GM23248 (cell line): ENCODE results near the gene TXNIP. TPM values are rescaled to one million over a fixed set of nuclear protein-coding genes. Genes with fewer than 3 reads are reported as not detected.

ENCODE experiments used
- DNase-seq: peaks from one replicate; pipeline ENCODE4 v3.0.0-alpha.2; 2015
- H2AFZ ChIP-seq: fragments of 200-600 bp; sonication (generic); 2 replicates; pipeline ENCODE4 v1.6.1; 2016; ENCODE audit warnings: antibody characterized with exemption
- H3F3A ChIP-seq: fragments of 200-600 bp; sonication (generic); 2 replicates; pipeline ENCODE4 v1.6.1; 2016; ENCODE audit warnings: mild to moderate bottlenecking, antibody characterized with exemption, mixed run types; ENCODE audit not compliant: insufficient read depth
- H3K27ac ChIP-seq: fragments of 200-600 bp; sonication (generic); 2 replicates; pipeline ENCODE4 v1.5.1; 2016; ENCODE audit warnings: mild to moderate bottlenecking
- H3K27me3 ChIP-seq: fragments of 200-600 bp; sonication (generic); replicated peaks from 2 replicates; pipeline ENCODE4 v1.6.1; 2016; ENCODE audit warnings: mild to moderate bottlenecking; ENCODE audit not compliant: insufficient read depth
- H3K36me3 ChIP-seq: fragments of 200-600 bp; sonication (generic); 2 replicates; pipeline ENCODE4 v1.6.1; 2016; ENCODE audit warnings: low read depth, mild to moderate bottlenecking
- H3K4me1 ChIP-seq: fragments of 200-600 bp; sonication (generic); 2 replicates; pipeline ENCODE4 v1.6.1; 2016; ENCODE audit warnings: mild to moderate bottlenecking; ENCODE audit not compliant: insufficient read depth
- H3K4me2 ChIP-seq: fragments of 200-600 bp; sonication (generic); one replicate; pipeline ENCODE4 v1.6.1; 2016; ENCODE audit warnings: mild to moderate bottlenecking; ENCODE audit not compliant: unreplicated experiment
- H3K4me3 ChIP-seq: fragments of 200-600 bp; sonication (generic); 2 replicates; pipeline ENCODE4 v1.5.1; 2016; ENCODE audit warnings: mild to moderate bottlenecking
- H3K79me2 ChIP-seq: fragments of 200-600 bp; sonication (generic); 2 replicates; pipeline ENCODE4 v1.6.1; 2016; ENCODE audit warnings: mild to moderate bottlenecking; ENCODE audit not compliant: insufficient read depth
- H3K9ac ChIP-seq: fragments of 200-600 bp; sonication (generic); 2 replicates; pipeline ENCODE4 v1.6.1; 2016; ENCODE audit warnings: mild to moderate bottlenecking
- H3K9me2 ChIP-seq: fragments of 200-600 bp; sonication (generic); 2 replicates; pipeline ENCODE4 v1.6.1; 2016; ENCODE audit warnings: mixed run types, mild to moderate bottlenecking, moderate library complexity; ENCODE audit not compliant: insufficient read depth
- H3K9me3 ChIP-seq: fragments of 200-600 bp; sonication (generic); one replicate; pipeline ENCODE4 v1.6.1; 2017; ENCODE audit warnings: low read depth
- H4K20me1 ChIP-seq: fragments of 200-600 bp; sonication (generic); 2 replicates; pipeline ENCODE4 v1.6.0; 2016; ENCODE audit not compliant: insufficient read depth
- EZH2 ChIP-seq: fragments of 200-600 bp; sonication (generic); IDR thresholded peaks from 2 replicates; pipeline ENCODE4 v1.6.1; 2018; ENCODE audit warnings: antibody characterized with exemption, mild to moderate bottlenecking; ENCODE audit not compliant: insufficient read depth, poor library complexity, severe bottlenecking
- EZH2phosphoT487 ChIP-seq: fragments of 200-600 bp; sonication (generic); IDR thresholded peaks from 2 replicates; pipeline ENCODE4 v1.6.1; 2018; ENCODE audit warnings: antibody characterized with exemption, moderate library complexity, mild to moderate bottlenecking, low read depth; ENCODE audit not compliant: insufficient read depth
- WGBS, 2 experiments: methylation state at CpG; one replicate each; pipeline ENCODE4 v1.1.6; 2015 to 2017; ENCODE audit warnings: low lambda C conversion rate in 2 of 2, low coverage in 1 of 2; ENCODE audit errors: missing lambda C conversion rate in 2 of 2; 5-methylcytosine and 5-hydroxymethylcytosine counted together
- in situ Hi-C: fragments of 300-500 bp; cut with MboI; formaldehyde crosslinking; loops from 2 replicates; pipeline ENCODE4 v1.15.0; 2020
- polyA plus RNA-seq: library from polyadenylated mRNA; unstranded; fragments of >200 nt; fragmentation: Nextera tagmentation; extraction: Ambion mirVana; gene quantifications from 2 replicates; pipeline ENCODE4 v1.2.1, GENCODE V29; 2016
- total RNA-seq: library from RNA; depleted of rRNA; stranded (reverse); fragments of >200 nt; shearing (Covaris generic); gene quantifications from 2 replicates; pipeline ENCODE4 v1.2.3, GENCODE V29; 2014

The TXNIP gene
- total and polyA plus RNA-seq, 2 experiments from 2014 or later: 169 to 263 TPM

- H3K4me1 ChIP-seq: peaks cover 30% of the 10 kb centered on the region
- TF ChIP-seq EZH2phosphoT487 (no peak), EZH2 (no peak)
- H3K4me3 ChIP-seq: peak overlapping the region; percentile 64
- DNase-seq: peak; percentile 100
- H4K20me1 ChIP-seq: no peaks in the 10 kb centered on the region
- no peaks in the 10 kb centered on the region for H3K9me3 ChIP-seq
- 3 to 6% methylated on average over 9 of the region's 9 CpGs for WGBS, 2 experiments
- H3F3A ChIP-seq: peaks cover 28% of the 10 kb centered on the region
- no peaks in the 10 kb centered on the region for H3K79me2 ChIP-seq
- H3K27me3 ChIP-seq: no peaks in the 10 kb centered on the region
- peak overlapping the region; percentile 80 for H2AFZ ChIP-seq
- in situ Hi-C loops: no loop called here
- peak overlapping the region; percentile 81 for H3K9ac ChIP-seq
- peak overlapping the region; percentile 80 for H3K4me2 ChIP-seq
- peak overlapping the region; percentile 94 for H3K27ac ChIP-seq
- no peaks in the 10 kb centered on the region for H3K9me2 ChIP-seq
- H3K36me3 ChIP-seq: no peaks in the 10 kb centered on the region
Observed at GRCh38 chr1:145978854-145979745, 17.3 kb downstream of the TXNIP start.

- in situ Hi-C loops: no loop called here
- Histone ChIP-seq H3K27me3 (no peaks in the 10 kb centered on the region), H3K27ac (peak overlapping the region; percentile 94), H3K4me1 (peaks cover 30% of the 10 kb centered on the region), H3F3A (peaks cover 28% of the 10 kb centered on the region), H3K9me2 (no peaks in the 10 kb centered on the region), H3K79me2 (no peaks in the 10 kb centered on the region), H3K9me3 (no peaks in the 10 kb centered on the region), H3K4me2 (peak overlapping the region; percentile 80), H3K9ac (peak overlapping the region; percentile 81), H4K20me1 (no peaks in the 10 kb centered on the region), H3K4me3 (peak overlapping the region; percentile 64), H2AFZ (peak overlapping the region; percentile 80), H3K36me3 (no peaks in the 10 kb centered on the region)
- DNase-seq: no peak
- no peak for TF ChIP-seq EZH2
- no peak for TF ChIP-seq EZH2phosphoT487
Observed at GRCh38 chr1:145978471-145978853, 17.9 kb downstream of the TXNIP start.

GRCh38 chr1:145977486-145978470 is 18.6 kb downstream of the TXNIP start:
- H3K36me3 ChIP-seq: no peaks in the 10 kb centered on the region
- peak overlapping the region; percentile 80 for H2AFZ ChIP-seq
- no peaks in the 10 kb centered on the region for H3K79me2 ChIP-seq
- H3K9me3 ChIP-seq: no peaks in the 10 kb centered on the region
- H3K27ac ChIP-seq: peak overlapping the region; percentile 94
- no peak overlapping the region for H3K4me3 ChIP-seq
- H3K4me1 ChIP-seq: peaks cover 30% of the 10 kb centered on the region
- no peaks in the 10 kb centered on the region for H3K9me2 ChIP-seq
- no peak for TF ChIP-seq EZH2phosphoT487
- TF ChIP-seq EZH2: no peak
- H3K9ac ChIP-seq: peak overlapping the region; percentile 81
- in situ Hi-C loops: no loop called here
- H3K27me3 ChIP-seq: no peaks in the 10 kb centered on the region
- DNase-seq: peak; percentile 86
- 7 to 12% methylated on average over 9 of the region's 9 CpGs for WGBS, 2 experiments
- no peaks in the 10 kb centered on the region for H4K20me1 ChIP-seq
- H3F3A ChIP-seq: peaks cover 28% of the 10 kb centered on the region
- H3K4me2 ChIP-seq: peak overlapping the region; percentile 80

- Histone ChIP-seq H3K9me2 (no peaks in the 10 kb centered on the region), H3K4me2 (no peak overlapping the region), H3K9me3 (no peaks in the 10 kb centered on the region), H4K20me1 (no peaks in the 10 kb centered on the region), H3K79me2 (no peaks in the 10 kb centered on the region), H3K27ac (no peak overlapping the region), H2AFZ (peak overlapping the region; percentile 80), H3K4me3 (no peak overlapping the region), H3K36me3 (no peaks in the 10 kb centered on the region), H3K27me3 (no peaks in the 10 kb centered on the region), H3F3A (peaks cover 28% of the 10 kb centered on the region), H3K9ac (no peak overlapping the region), H3K4me1 (peaks cover 30% of the 10 kb centered on the region)
- no peak for TF ChIP-seq EZH2phosphoT487
- TF ChIP-seq EZH2: no peak
- DNase-seq: no peak
- WGBS, 2 experiments: 56 to 59% methylated on average over 5 of the region's 5 CpGs
- in situ Hi-C loops: no loop called here
Observed at GRCh38 chr1:145977016-145977415, 19.4 kb downstream of the TXNIP start.
